Dendritic cell treated with granulocyte-macrophage colony-stimulating factor and Interleukin-4, amounts not matched to agents 40 ng/mL and 50 ng/mL, for 4 days (primary cell): ENCODE results near the gene FZD10.

Experiments
- H3K27ac Mint-ChIP-seq: one replicate; pipeline ENCODE4 v1.8.0; 2022; ENCODE audit warnings: mild to moderate bottlenecking, mixed read lengths
- H3K27me3 Mint-ChIP-seq: one replicate; pipeline ENCODE4 v1.8.0; 2022; ENCODE audit warnings: mild to moderate bottlenecking, mixed read lengths
- H3K36me3 Mint-ChIP-seq: one replicate; pipeline ENCODE4 v1.8.0; 2022; ENCODE audit warnings: low read depth, mixed read lengths
- H3K4me1 Mint-ChIP-seq: one replicate; pipeline ENCODE4 v1.8.0; 2022; ENCODE audit warnings: low read depth, mixed read lengths
- H3K4me3 Mint-ChIP-seq: one replicate; pipeline ENCODE4 v1.8.0; 2022; ENCODE audit warnings: mild to moderate bottlenecking, moderate library complexity, mixed read lengths
- H3K9me3 Mint-ChIP-seq: one replicate; pipeline ENCODE4 v1.8.0; 2022; ENCODE audit warnings: mixed read lengths
- intact Hi-C: fragments of 100-400 bp; cut with micrococcal nuclease; formaldehyde crosslinking; loops from one replicate; pipeline ENCODE4 v1.15.0; 2022

Gene FZD10

GRCh38 chr12:130212384-130212989 lies 50.2 kb downstream of the FZD10 start:
- no peak overlapping the region for H3K4me3 Mint-ChIP-seq
- H3K9me3 Mint-ChIP-seq = peaks cover 5% of the 10 kb centered on the region
- no peaks in the 10 kb centered on the region for H3K27me3 Mint-ChIP-seq
- no peaks in the 10 kb centered on the region for H3K4me1 Mint-ChIP-seq
- no peak overlapping the region for H3K27ac Mint-ChIP-seq
- intact Hi-C loops = no loop called here
- H3K36me3 Mint-ChIP-seq = no peaks in the 10 kb centered on the region

- no peaks in the 10 kb centered on the region for H3K36me3 Mint-ChIP-seq
- peaks cover 9% of the 10 kb centered on the region for H3K9me3 Mint-ChIP-seq
- intact Hi-C loops = no loop called here
- H3K27me3 Mint-ChIP-seq = no peaks in the 10 kb centered on the region
- no peaks in the 10 kb centered on the region for H3K4me1 Mint-ChIP-seq
- no peak overlapping the region for H3K4me3 Mint-ChIP-seq
- no peak overlapping the region for H3K27ac Mint-ChIP-seq
Measured at GRCh38 chr12:130213249-130213648, 51.0 kb downstream of the FZD10 start.

GRCh38 chr12:130214686-130215395 lies 52.6 kb downstream of the FZD10 start:
- Mint-ChIP-seq H3K4me1 (no peaks in the 10 kb centered on the region), H3K36me3 (no peaks in the 10 kb centered on the region), H3K9me3 (peaks cover 9% of the 10 kb centered on the region), H3K27me3 (no peaks in the 10 kb centered on the region), H3K4me3 (no peak overlapping the region), H3K27ac (no peak overlapping the region)
- intact Hi-C loops = no loop called here
